Non-pigmented ciliary epithelial cell (primary cell): ENCODE results near the gene SORCS2.

Source experiments
- DNase-seq: peaks from one replicate; pipeline ENCODE4 v3.0.0-alpha.2; 2010; ENCODE audit warnings: low read depth

Gene SORCS2

GRCh38 chr4:7326693-7327340 is 134.5 kb downstream of the SORCS2 start:
- DNase-seq = no peak

- DNase-seq = no peak
Observed at GRCh38 chr4:7327341-7327885, 135.1 kb downstream of the SORCS2 start.

GRCh38 chr4:7328162-7328912 is 136.0 kb downstream of the SORCS2 start:
- no peak for DNase-seq

- peak; percentile 36 for DNase-seq
Observed at GRCh38 chr4:7328913-7329638, 136.7 kb downstream of the SORCS2 start.

- DNase-seq = no peak
Observed at GRCh38 chr4:7330031-7330596, 137.8 kb downstream of the SORCS2 start.

GRCh38 chr4:7330811-7331681 is 138.7 kb downstream of the SORCS2 start:
- DNase-seq = no peak

- DNase-seq = no peak
Observed at GRCh38 chr4:7331682-7332000, 139.3 kb downstream of the SORCS2 start.

- DNase-seq = peak; percentile 36
Observed at GRCh38 chr4:7332216-7333023, 140.1 kb downstream of the SORCS2 start.

GRCh38 chr4:7333024-7333780 is 140.9 kb downstream of the SORCS2 start:
- DNase-seq = no peak

- DNase-seq = no peak
Observed at GRCh38 chr4:7333801-7334421, 141.6 kb downstream of the SORCS2 start.

GRCh38 chr4:7334521-7335275 is 142.4 kb downstream of the SORCS2 start:
- DNase-seq = no peak

- DNase-seq = no peak
Observed at GRCh38 chr4:7335344-7336066, 143.2 kb downstream of the SORCS2 start.

- no peak for DNase-seq
Observed at GRCh38 chr4:7336067-7336569, 143.8 kb downstream of the SORCS2 start.

GRCh38 chr4:7336732-7337131 is 144.4 kb downstream of the SORCS2 start:
- no peak for DNase-seq

GRCh38 chr4:7337196-7338058 is 145.1 kb downstream of the SORCS2 start:
- no peak for DNase-seq

GRCh38 chr4:7338059-7338452 is 145.7 kb downstream of the SORCS2 start:
- DNase-seq = no peak
